GM12865 (cell line): Measurements from ENCODE around the gene SMARCD3.

Experiments
- DNase-seq: peaks from one replicate; pipeline ENCODE4 v3.0.0; 2010; ENCODE audit warnings: low read depth
- H3K4me3 ChIP-seq: 2 replicates; pipeline ENCODE4 v1.5.1; 2011; ENCODE audit warnings: mild to moderate bottlenecking, low read depth, low read length, control low read depth
- CTCF ChIP-seq: IDR thresholded peaks from 2 replicates; pipeline ENCODE4 v1.5.1; 2011; ENCODE audit warnings: low read length, control low read depth, low read depth, inconsistent platforms; ENCODE audit not compliant: insufficient read depth; ENCODE audit errors: missing control alignments

The SMARCD3 gene

DNA sequence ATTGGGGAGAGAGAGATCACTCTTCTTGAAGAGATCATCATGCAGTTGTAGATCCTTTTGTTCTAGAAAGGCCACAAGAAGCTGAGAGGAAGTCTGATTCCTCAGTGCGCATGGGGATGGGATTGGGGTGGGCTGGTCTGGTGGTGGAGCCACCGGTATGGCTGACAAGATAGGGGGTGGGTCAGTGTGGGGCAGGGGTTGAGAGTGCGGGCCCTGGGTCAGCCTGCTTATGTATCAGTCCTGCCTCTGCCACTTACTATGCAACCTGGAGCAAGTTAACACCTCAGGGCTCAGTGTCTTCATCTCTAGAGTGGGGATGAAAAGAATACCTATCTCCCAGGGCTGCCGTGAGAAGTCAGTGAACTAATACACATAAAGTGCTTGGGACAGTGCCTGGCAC is 8.0 kb downstream of the SMARCD3 start:
- DNase-seq, result no peak
- no peak overlapping the region for H3K4me3 ChIP-seq
- no peak for TF ChIP-seq CTCF

DNA sequence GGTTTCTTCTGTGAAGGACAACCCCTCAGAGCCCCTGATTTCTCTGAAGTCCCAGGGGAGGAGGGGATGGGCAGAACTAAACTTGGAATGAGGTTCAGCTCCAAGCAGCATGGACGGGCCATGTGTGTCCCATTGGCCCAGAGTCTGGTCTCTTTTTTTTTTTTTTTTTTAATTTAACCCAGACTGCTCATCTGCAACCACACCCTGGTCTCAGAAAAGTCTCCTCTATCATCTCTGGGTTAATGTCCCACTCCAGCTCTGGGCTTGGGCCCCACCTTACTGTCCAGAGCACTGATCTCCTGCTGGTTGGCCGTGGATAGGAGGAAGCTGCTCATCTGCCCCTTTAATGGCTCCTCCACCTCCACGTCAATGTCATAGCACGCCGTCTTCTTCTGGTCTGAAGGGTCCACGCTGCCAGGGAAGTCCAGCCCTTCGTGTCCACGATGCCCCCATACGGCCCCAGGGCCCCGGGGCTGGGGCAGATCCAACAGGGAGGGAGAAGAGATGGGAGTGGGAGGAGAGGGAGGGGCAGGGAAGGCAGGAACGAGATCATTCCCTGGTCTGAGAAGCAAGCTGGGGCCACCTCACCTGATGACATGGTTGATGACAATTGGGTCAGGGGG is 8.5 kb downstream of the SMARCD3 start:
- no peak for TF ChIP-seq CTCF
- no peak overlapping the region for H3K4me3 ChIP-seq

DNA sequence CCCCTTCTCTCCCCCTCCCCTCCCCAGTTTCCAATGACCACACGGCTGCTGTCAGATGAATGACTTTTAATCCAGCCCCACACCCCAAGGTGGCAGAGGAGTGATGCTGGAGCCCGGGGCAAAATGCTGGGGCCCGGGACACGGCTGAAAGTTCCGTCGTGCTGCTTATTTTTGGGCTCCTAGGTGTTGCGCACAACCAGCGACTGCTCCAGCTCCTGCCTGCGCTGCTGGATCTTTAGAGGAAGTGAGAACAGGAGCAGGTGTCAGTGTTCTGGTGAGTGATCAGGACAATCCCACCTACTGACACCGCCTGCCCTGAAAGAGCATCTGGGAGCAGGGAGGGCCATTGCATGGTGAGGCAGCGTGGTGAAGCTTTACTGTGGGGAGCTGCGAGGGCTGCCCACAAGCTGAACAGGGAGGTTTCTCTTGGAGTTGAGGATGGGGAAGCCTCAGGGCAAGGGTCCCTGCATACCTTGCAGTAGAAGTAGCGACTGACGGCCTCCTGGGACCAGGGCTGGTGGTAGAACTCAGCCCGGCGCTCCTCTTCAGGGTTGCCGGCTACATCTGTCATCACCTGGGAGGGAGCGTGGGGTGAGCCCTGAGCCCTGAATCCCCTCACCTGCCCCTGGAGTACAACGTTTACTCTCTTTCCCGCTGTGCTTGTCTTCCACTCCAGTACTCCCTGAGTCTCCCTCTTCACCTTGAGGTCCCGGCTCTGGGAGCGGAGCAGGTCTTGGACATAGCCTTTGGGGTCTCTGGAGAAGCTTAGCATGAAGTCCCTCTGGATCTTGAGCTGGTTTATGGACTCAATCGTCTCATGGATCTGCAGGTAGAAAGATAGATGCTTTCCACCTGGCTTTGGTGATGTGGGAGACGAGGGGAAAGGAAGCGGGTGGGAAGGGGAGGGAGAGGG is 9.3 kb downstream of the SMARCD3 start:
- no peak for DNase-seq
- H3K4me3 ChIP-seq, result no peak overlapping the region
- no peak for TF ChIP-seq CTCF

More for the DNA sequence above, 8.5 kb downstream of the SMARCD3 start:
- no peak for DNase-seq

- no peak overlapping the region for H3K4me3 ChIP-seq
- no peak for DNase-seq
- TF ChIP-seq CTCF, result no peak
Measured at GRCh38 chr7:151238190-151238810, 10.2 kb downstream of the SMARCD3 start.

GRCh38 chr7:151237244-151238189 is 11.0 kb downstream of the SMARCD3 start:
- TF ChIP-seq CTCF, result no peak
- H3K4me3 ChIP-seq, result no peak overlapping the region
- DNase-seq, result no peak

DNA sequence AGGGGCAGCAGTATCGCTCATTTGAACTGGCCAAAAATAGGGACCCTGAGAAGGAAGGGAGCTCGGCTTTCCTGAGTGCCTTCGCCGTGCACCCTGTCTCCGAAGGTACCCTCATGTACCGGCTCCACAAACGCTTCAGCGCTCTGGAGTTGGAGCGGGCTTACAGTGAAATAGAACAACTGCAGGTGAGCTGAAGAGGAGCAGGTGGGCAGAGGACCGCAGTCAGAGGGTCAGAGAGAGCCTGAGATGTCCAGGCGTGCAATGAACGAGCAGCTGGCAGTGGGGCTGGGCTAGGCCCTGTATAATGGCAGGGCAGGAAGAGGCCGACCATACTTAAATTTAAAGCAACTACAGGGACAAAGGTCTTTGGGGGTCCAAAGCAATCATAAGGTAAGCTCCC is 12.1 kb downstream of the SMARCD3 start:
- H3K4me3 ChIP-seq, result no peak overlapping the region
- no peak for DNase-seq
- no peak for TF ChIP-seq CTCF
